A673 (cell line): ENCODE data around the gene ADGRG2. TPM values are rescaled to one million over a fixed set of nuclear protein-coding genes. Genes with fewer than 3 reads are reported as not detected.

Experiments
- BruUV-seq: library from RNA; stranded (reverse); fragments of 400-500 nt; replicated peaks from 2 replicates; lab custom pipeline; 2021; lab: Mats Ljungman, UMichigan
- CTCF ChIA-PET: fragments of 300-600 bp; sonication (Branson Sonifier 250); formaldehyde crosslinking; loops from one replicate; lab custom pipeline; 2022; ENCODE audit warnings: antibody characterized with exemption; lab: Charles Lee
- POLR2A ChIA-PET: fragments of 300-600 bp; sonication (Branson Sonifier 250); formaldehyde crosslinking; loops from one replicate; lab custom pipeline; 2022; ENCODE audit warnings: antibody characterized with exemption; ENCODE audit not compliant: low non-redundant PET; lab: Charles Lee
- DNase-seq: peaks from one replicate; pipeline ENCODE4 v3.0.0-alpha.2; 2015; ENCODE audit warnings: low spot score
- H3K27ac ChIP-seq: fragments of 200-600 bp; sonication (generic); 2 replicates; pipeline ENCODE4 v1.5.1; 2016; ENCODE audit warnings: mixed run types, low read depth, mild to moderate bottlenecking, mixed read lengths, antibody characterized with exemption, low read length; ENCODE audit not compliant: poor library complexity, severe bottlenecking
- H3K27me3 ChIP-seq: fragments of 200-600 bp; sonication (generic); replicated peaks from 2 replicates; pipeline ENCODE4 v1.6.1; 2017; ENCODE audit warnings: mixed run types, low read depth, mild to moderate bottlenecking, mixed read lengths, antibody characterized with exemption, low read length; ENCODE audit not compliant: insufficient read depth, poor library complexity
- H3K36me3 ChIP-seq: fragments of 200-600 bp; sonication (generic); 2 replicates; pipeline ENCODE4 v1.6.1; 2016; ENCODE audit warnings: mixed run types, mild to moderate bottlenecking, mixed read lengths, antibody characterized with exemption, low read length; ENCODE audit not compliant: insufficient read depth, poor library complexity, severe bottlenecking
- H3K4me1 ChIP-seq: fragments of 200-600 bp; sonication (generic); 2 replicates; pipeline ENCODE4 v1.6.1; 2017; ENCODE audit warnings: mixed run types, mild to moderate bottlenecking, mixed read lengths, antibody characterized with exemption, low read length; ENCODE audit not compliant: insufficient read depth, poor library complexity, severe bottlenecking
- H3K4me3 ChIP-seq: fragments of 200-600 bp; sonication (generic); 2 replicates; pipeline ENCODE4 v1.5.1; 2016; ENCODE audit warnings: low read depth, mixed run types, mild to moderate bottlenecking, mixed read lengths, low read length; ENCODE audit not compliant: poor library complexity, severe bottlenecking
- H3K9me3 ChIP-seq: fragments of 200-600 bp; sonication (generic); 2 replicates; pipeline ENCODE4 v1.6.1; 2016; ENCODE audit warnings: mixed run types, low read depth, mild to moderate bottlenecking, mixed read lengths, antibody characterized with exemption, low read length; ENCODE audit not compliant: poor library complexity, severe bottlenecking
- CTCF ChIP-seq: fragments of 300-800, 200-600 bp; sonication (generic); conservative IDR thresholded peaks from 2 replicates; pipeline ENCODE4 v1.5.1; 2017; ENCODE audit warnings: low read depth, mild to moderate bottlenecking, antibody characterized with exemption, low read length, moderate library complexity, mixed read lengths
- EZH2 ChIP-seq: fragments of 200-600 bp; sonication (generic); IDR thresholded peaks from 2 replicates; pipeline ENCODE4 v1.6.1; 2017; ENCODE audit warnings: borderline replicate concordance, low read depth, mild to moderate bottlenecking, mixed read lengths, antibody characterized with exemption, low read length; ENCODE audit not compliant: poor library complexity, severe bottlenecking
- intact Hi-C: fragments of 100-400 bp; cut with micrococcal nuclease; formaldehyde crosslinking; loops from one replicate; pipeline ENCODE4 v1.10.0; 2022; ENCODE audit not compliant: unreplicated experiment
- total RNA-seq: library from RNA; stranded (reverse); gene quantifications from 2 replicates; pipeline ENCODE4 v1.2.3, GENCODE V29; 2021

The ADGRG2 gene
- total RNA-seq, 1 experiment from 2014 or later = 61.3 TPM

- TF ChIP-seq CTCF = no peak
- no peak for TF ChIP-seq EZH2
- Histone ChIP-seq H3K9me3 (no peaks in the 10 kb centered on the region), H3K4me1 (peaks cover 32% of the 10 kb centered on the region), H3K27ac (no peak overlapping the region), H3K36me3 (peaks cover 37% of the 10 kb centered on the region), H3K4me3 (no peak overlapping the region), H3K27me3 (no peaks in the 10 kb centered on the region)
- ChIA-PET POLR2A (no interaction called here), CTCF (no interaction called here)
- intact Hi-C loops = loop anchor here (5.0 kb wide), 1 partner anchor 59 kb away; no protein-coding TSS in a partner anchor
- BruUV-seq = no TSS peak
- no peak for DNase-seq
Observed at GRCh38 chrX:18996536-18996935, 125.7 kb downstream of the ADGRG2 start.

GRCh38 chrX:18995221-18995620, 127.0 kb downstream of the ADGRG2 start:
- BruUV-seq = no TSS peak
- CTCF ChIA-PET = no interaction called here
- POLR2A ChIA-PET = no interaction called here

GRCh38 chrX:18994713-18995112, 127.6 kb downstream of the ADGRG2 start:
- no peak for DNase-seq
- POLR2A ChIA-PET = no interaction called here
- Histone ChIP-seq H3K4me1 (peaks cover 32% of the 10 kb centered on the region), H3K36me3 (peaks cover 56% of the 10 kb centered on the region), H3K27me3 (no peaks in the 10 kb centered on the region), H3K27ac (no peak overlapping the region), H3K9me3 (no peaks in the 10 kb centered on the region), H3K4me3 (no peak overlapping the region)
- CTCF ChIA-PET = no interaction called here
- TF ChIP-seq EZH2 (no peak), CTCF (no peak)
- BruUV-seq = no TSS peak
- intact Hi-C loops = loop anchor here (5.0 kb wide), 1 partner anchor 57 kb away; no protein-coding TSS in a partner anchor

More at GRCh38 chrX:18995221-18995620, 127.0 kb downstream of the ADGRG2 start:
- TF ChIP-seq CTCF (no peak), EZH2 (no peak)
- intact Hi-C loops = loop anchor here (5.0 kb wide), 1 partner anchor 58 kb away; no protein-coding TSS in a partner anchor
- no peaks in the 10 kb centered on the region for H3K9me3 ChIP-seq
- H3K27ac ChIP-seq = no peak overlapping the region
- no peaks in the 10 kb centered on the region for H3K27me3 ChIP-seq
- no peak overlapping the region for H3K4me3 ChIP-seq
- no peak for DNase-seq
- H3K36me3 ChIP-seq = peaks cover 51% of the 10 kb centered on the region
- peaks cover 32% of the 10 kb centered on the region for H3K4me1 ChIP-seq
